SK-N-SH (cell line): ENCODE measurements around the gene PPM1N. TPM values are rescaled to one million over a fixed set of nuclear protein-coding genes. Genes with fewer than 3 reads are reported as not detected.

Experiments used
- CTCF ChIA-PET: fragments of 300-600, 350-600 bp; formaldehyde crosslinking; extraction: SDS; loops from one replicate; lab custom pipeline; 2021; lab: Yijun Ruan, JAX
- POLR2A ChIA-PET: fragments of 350-600 bp; sonication (Branson Sonifier 250); formaldehyde crosslinking; extraction: SDS; loops from one replicate; lab custom pipeline; 2020; ENCODE audit warnings: antibody characterized with exemption, inconsistent platforms; lab: Yijun Ruan, JAX
- DNase-seq: peaks from one replicate; pipeline ENCODE4 v3.0.0; 2012
- H2AFZ ChIP-seq: fragments of 200-600 bp; sonication (generic); 2 replicates; pipeline ENCODE4 v1.8.1; 2016; ENCODE audit warnings: antibody characterized with exemption, mild to moderate bottlenecking, low read depth
- H3F3A ChIP-seq: fragments of 200-600 bp; sonication (generic); replicated peaks from 2 replicates; pipeline ENCODE3; 2016; ENCODE audit warnings: antibody characterized with exemption, mild to moderate bottlenecking; ENCODE audit not compliant: insufficient read depth
- H3K27ac ChIP-seq, 2 experiments: fragments of 200-500 bp in 1 of 2; fragments of 200-600 bp in 1 of 2; sonication (Bioruptor generic) in 1 of 2; sonication (generic), shearing (Covaris generic) in 1 of 2; 2 replicates each; pipeline versions ENCODE4 v1.5.1 to v1.6.1; 2014 to 2016; ENCODE audit warnings: low read depth in 2 of 2, inconsistent platforms in 1 of 2, low read length in 1 of 2, mild to moderate bottlenecking in 1 of 2, mixed read lengths in 1 of 2
- H3K27me3 ChIP-seq: fragments of 200-600 bp; sonication (generic), shearing (Covaris generic); 2 replicates; pipeline ENCODE4 v1.6.1; 2016; ENCODE audit warnings: mixed run types; ENCODE audit not compliant: insufficient read depth
- H3K36me3 ChIP-seq, 2 experiments: fragments of 200-500 bp in 1 of 2; fragments of 200-600 bp in 1 of 2; sonication (Bioruptor generic) in 1 of 2; sonication (generic) in 1 of 2; replicated peaks in 1 of 2; 2 replicates each; pipeline versions ENCODE3 to v1.5.1; 2014 to 2016; ENCODE audit warnings: low read length in 1 of 2, mild to moderate bottlenecking in 1 of 2; ENCODE audit not compliant: insufficient read depth in 2 of 2, control insufficient read depth in 1 of 2
- H3K4me1 ChIP-seq, 2 experiments: fragments of 200-500 bp in 1 of 2; fragments of 200-600 bp in 1 of 2; sonication (Bioruptor generic) in 1 of 2; sonication (generic), shearing (Covaris generic) in 1 of 2; 2 replicates each; pipeline versions ENCODE4 v1.5.1 to v1.6.1; 2014 to 2016; ENCODE audit warnings: low read depth in 1 of 2, low read length in 1 of 2, mixed run types in 1 of 2; ENCODE audit not compliant: insufficient read depth in 2 of 2, control insufficient read depth in 1 of 2
- H3K4me2 ChIP-seq: fragments of 200-600 bp; sonication (generic), shearing (Covaris generic); 2 replicates; pipeline ENCODE4 v1.6.1; 2017; ENCODE audit warnings: mixed run types
- H3K4me3 ChIP-seq, 2 experiments: fragments of 200-500 bp in 1 of 2; fragments of 200-600 bp in 1 of 2; sonication (Bioruptor generic) in 1 of 2; sonication (generic), shearing (Covaris generic) in 1 of 2; 2 replicates each; pipeline versions ENCODE4 v1.5.1 to v1.8.1; 2014 to 2016; ENCODE audit warnings: low read depth in 2 of 2, inconsistent platforms in 1 of 2, low read length in 1 of 2, mild to moderate bottlenecking in 1 of 2, mixed read lengths in 1 of 2, moderate library complexity in 1 of 2
- H3K79me2 ChIP-seq: fragments of 200-600 bp; sonication (generic); 2 replicates; pipeline ENCODE4 v1.8.1; 2017; ENCODE audit warnings: mild to moderate bottlenecking; ENCODE audit not compliant: insufficient read depth
- H3K9ac ChIP-seq: fragments of 200-600 bp; sonication (generic); 2 replicates; pipeline ENCODE4 v1.6.1; 2017; ENCODE audit warnings: mixed run types
- H3K9me2 ChIP-seq: fragments of 200-600 bp; sonication (generic); 2 replicates; pipeline ENCODE4 v1.6.1; 2017; ENCODE audit warnings: mixed run types
- H3K9me3 ChIP-seq: fragments of 200-600 bp; sonication (generic); 2 replicates; pipeline ENCODE4 v1.6.1; 2017; ENCODE audit warnings: mixed run types, mild to moderate bottlenecking, moderate library complexity
- H4K20me1 ChIP-seq: fragments of 200-600 bp; sonication (generic); 2 replicates; pipeline ENCODE4 v1.6.1; 2017; ENCODE audit warnings: mild to moderate bottlenecking, mixed run types; ENCODE audit not compliant: insufficient read depth
- CHD2 ChIP-seq: fragments of 150-350 bp; IDR thresholded peaks from 2 replicates; pipeline ENCODE4 v1.6.1; 2018; ENCODE audit warnings: low read length; ENCODE audit not compliant: partially characterized antibody
- ELF1 ChIP-seq: IDR thresholded peaks from 2 replicates; pipeline ENCODE4 v1.4.0; 2012
- FOSL2 ChIP-seq: IDR thresholded peaks from 2 replicates; pipeline ENCODE4 v1.4.0; 2012; ENCODE audit warnings: low read depth, mild to moderate bottlenecking, moderate library complexity, borderline replicate concordance
- MEF2A ChIP-seq: IDR thresholded peaks from 2 replicates; pipeline ENCODE4 v1.4.0; 2012; ENCODE audit warnings: low read depth, borderline replicate concordance
- POLR2AphosphoS5 ChIP-seq: IDR thresholded peaks from 2 replicates; pipeline ENCODE4 v1.6.1; 2012; ENCODE audit warnings: low read depth, low read length
- TCF12 ChIP-seq: IDR thresholded peaks from 2 replicates; pipeline ENCODE4 v1.4.0; 2012
- YY1 ChIP-seq: IDR thresholded peaks from 2 replicates; pipeline ENCODE4 v1.4.0; 2012; ENCODE audit warnings: low read depth, mild to moderate bottlenecking
- WGBS: methylation state at CpG from one replicate; pipeline ENCODE4 v1.1.6; 2017; ENCODE audit warnings: low lambda C conversion rate; 5-methylcytosine and 5-hydroxymethylcytosine counted together
- polyA plus RNA-seq, 3 experiments: library from polyadenylated mRNA; depleted of rRNA; stranded (reverse); fragments of >200 nt; gene quantifications; 2 replicates each; pipeline ENCODE4 v1.2.3, GENCODE V29; 2012
- TF ChIP-seq, protein P1 (sequence below): fragments of 150-350 bp; IDR thresholded peaks from 2 replicates; pipeline ENCODE4 v1.6.1; 2017; ENCODE audit warnings: antibody characterized with exemption, low read length, low read depth, borderline replicate concordance
- TF ChIP-seq, protein P2 (sequence below): fragments of 200-600 bp; sonication (generic); IDR thresholded peaks from 2 replicates; pipeline ENCODE4 v1.6.1; 2017; ENCODE audit warnings: antibody characterized with exemption, mild to moderate bottlenecking, moderate library complexity
- TF ChIP-seq, protein P3 (sequence below): IDR thresholded peaks from 2 replicates; pipeline ENCODE4 v1.4.0; 2012; ENCODE audit warnings: low read depth, borderline replicate concordance

Gene PPM1N
- polyA plus RNA-seq, 1 of the 3 experiments (the other 2 are of a cell fraction), result 10.3 TPM

DNA sequence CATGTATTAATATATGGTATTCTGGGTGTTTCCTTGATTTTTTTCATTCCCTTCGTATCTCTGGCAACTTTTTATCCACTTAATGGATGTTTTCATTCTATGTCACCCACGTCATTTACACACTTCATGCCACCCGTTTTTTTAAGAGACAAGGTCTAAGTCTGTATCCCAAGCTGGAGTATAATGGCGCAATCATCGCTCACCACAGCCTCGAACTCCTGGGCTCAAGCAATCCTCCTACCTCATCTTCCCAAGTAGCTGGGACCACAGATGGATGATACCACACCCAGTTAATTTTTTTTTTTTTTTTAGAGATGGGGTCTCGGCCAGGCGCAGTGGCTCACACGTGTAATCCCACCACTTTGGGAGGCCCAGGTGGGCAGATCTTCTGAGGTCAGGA lies 5.7 kb downstream of the PPM1N start:
- H2AFZ ChIP-seq, result no peak overlapping the region
- H4K20me1 ChIP-seq, result no peaks in the 10 kb centered on the region
- H3K27ac ChIP-seq, result no peak overlapping the region
- peaks cover 19% of the 10 kb centered on the region for H3K79me2 ChIP-seq
- POLR2A ChIA-PET, result interaction anchor here (0.6 kb wide), 1 partner anchor 211 kb away, joined by 3 read pairs; no protein-coding TSS in a partner anchor
- H3F3A ChIP-seq, result peaks cover 20% of the 10 kb centered on the region
- H3K9me3 ChIP-seq, result no peaks in the 10 kb centered on the region
- H3K9ac ChIP-seq, result no peak overlapping the region
- no peaks in the 10 kb centered on the region for H3K9me2 ChIP-seq
- no peak for DNase-seq
- no peak overlapping the region for H3K4me3 ChIP-seq
- H3K36me3 ChIP-seq, result no peaks in the 10 kb centered on the region
- CTCF ChIA-PET, result interaction anchor here (2.6 kb wide), 1 partner anchor 8 kb away, joined by 15 read pairs; the partner anchor contains the start of gene RTN2
- TF ChIP-seq YY1, result no peak
- TF ChIP-seq CHD2, result no peak
- TF ChIP-seq POLR2AphosphoS5, result no peak
- TF ChIP-seq ELF1, result no peak
- TF ChIP-seq, protein P1, sequence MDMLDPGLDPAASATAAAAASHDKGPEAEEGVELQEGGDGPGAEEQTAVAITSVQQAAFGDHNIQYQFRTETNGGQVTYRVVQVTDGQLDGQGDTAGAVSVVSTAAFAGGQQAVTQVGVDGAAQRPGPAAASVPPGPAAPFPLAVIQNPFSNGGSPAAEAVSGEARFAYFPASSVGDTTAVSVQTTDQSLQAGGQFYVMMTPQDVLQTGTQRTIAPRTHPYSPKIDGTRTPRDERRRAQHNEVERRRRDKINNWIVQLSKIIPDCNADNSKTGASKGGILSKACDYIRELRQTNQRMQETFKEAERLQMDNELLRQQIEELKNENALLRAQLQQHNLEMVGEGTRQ, result no peak
- TF ChIP-seq, protein P2, sequence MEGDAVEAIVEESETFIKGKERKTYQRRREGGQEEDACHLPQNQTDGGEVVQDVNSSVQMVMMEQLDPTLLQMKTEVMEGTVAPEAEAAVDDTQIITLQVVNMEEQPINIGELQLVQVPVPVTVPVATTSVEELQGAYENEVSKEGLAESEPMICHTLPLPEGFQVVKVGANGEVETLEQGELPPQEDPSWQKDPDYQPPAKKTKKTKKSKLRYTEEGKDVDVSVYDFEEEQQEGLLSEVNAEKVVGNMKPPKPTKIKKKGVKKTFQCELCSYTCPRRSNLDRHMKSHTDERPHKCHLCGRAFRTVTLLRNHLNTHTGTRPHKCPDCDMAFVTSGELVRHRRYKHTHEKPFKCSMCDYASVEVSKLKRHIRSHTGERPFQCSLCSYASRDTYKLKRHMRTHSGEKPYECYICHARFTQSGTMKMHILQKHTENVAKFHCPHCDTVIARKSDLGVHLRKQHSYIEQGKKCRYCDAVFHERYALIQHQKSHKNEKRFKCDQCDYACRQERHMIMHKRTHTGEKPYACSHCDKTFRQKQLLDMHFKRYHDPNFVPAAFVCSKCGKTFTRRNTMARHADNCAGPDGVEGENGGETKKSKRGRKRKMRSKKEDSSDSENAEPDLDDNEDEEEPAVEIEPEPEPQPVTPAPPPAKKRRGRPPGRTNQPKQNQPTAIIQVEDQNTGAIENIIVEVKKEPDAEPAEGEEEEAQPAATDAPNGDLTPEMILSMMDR, result no peak
- TF ChIP-seq, protein P3, sequence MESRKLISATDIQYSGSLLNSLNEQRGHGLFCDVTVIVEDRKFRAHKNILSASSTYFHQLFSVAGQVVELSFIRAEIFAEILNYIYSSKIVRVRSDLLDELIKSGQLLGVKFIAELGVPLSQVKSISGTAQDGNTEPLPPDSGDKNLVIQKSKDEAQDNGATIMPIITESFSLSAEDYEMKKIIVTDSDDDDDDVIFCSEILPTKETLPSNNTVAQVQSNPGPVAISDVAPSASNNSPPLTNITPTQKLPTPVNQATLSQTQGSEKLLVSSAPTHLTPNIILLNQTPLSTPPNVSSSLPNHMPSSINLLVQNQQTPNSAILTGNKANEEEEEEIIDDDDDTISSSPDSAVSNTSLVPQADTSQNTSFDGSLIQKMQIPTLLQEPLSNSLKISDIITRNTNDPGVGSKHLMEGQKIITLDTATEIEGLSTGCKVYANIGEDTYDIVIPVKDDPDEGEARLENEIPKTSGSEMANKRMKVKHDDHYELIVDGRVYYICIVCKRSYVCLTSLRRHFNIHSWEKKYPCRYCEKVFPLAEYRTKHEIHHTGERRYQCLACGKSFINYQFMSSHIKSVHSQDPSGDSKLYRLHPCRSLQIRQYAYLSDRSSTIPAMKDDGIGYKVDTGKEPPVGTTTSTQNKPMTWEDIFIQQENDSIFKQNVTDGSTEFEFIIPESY, result no peak
- TF ChIP-seq TCF12, result no peak
- TF ChIP-seq MEF2A, result no peak
- no peaks in the 10 kb centered on the region for H3K27me3 ChIP-seq
- H3K4me1 ChIP-seq, result peaks cover 6 to 10% of the 10 kb centered on the region in 2 experiments; a peak in 1 of 4 replicates
- no peak overlapping the region for H3K4me2 ChIP-seq
- WGBS, result 89% methylated on average over 9 of the region's 9 CpGs

DNA sequence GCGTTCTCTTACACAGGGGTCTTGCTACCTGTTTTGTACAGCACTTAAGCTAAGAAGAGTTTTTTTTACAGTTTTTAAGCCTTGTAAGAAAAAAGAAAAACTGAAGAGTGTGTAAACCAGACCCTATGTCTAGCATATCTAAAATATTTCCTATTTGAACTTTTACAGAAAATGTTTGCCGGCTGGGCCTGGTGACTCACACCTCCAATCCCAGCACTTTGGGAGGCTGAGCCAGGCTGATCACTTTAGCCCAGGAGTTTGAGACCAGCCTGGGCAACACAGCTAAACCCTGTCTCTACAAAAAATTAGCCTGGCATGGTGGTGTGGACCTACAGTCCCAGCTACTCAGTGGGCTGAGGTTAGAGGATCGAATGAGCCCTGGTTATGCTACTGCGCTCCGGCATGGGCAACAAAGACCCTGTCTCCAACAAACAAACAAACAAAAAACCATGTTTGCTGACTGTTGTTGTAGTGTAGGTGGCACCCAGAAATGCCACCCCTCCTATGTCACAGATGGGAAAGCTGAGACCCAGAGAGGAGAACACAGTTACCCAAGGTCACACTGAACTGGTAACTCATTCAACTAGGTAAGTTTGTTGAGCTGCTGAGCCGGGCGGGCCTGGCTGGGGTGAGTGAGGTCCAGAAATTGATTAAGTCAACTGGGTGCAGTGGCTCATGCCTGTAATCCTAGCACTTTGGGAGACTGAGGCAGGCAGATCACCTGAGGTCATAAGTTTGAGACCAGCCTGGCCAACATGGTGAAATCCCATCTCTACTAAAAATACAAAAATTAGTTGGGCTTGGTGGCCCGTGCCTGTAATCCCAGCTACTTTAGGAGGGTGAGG lies 7.1 kb downstream of the PPM1N start:
- H4K20me1 ChIP-seq, result peaks cover 2% of the 10 kb centered on the region; the same call in 1 of the 2 replicates
- H2AFZ ChIP-seq, result no peak overlapping the region
- DNase-seq, result no peak
- peaks cover 6 to 12% of the 10 kb centered on the region in 2 experiments; a peak in 2 of 4 replicates for H3K4me1 ChIP-seq
- no peaks in the 10 kb centered on the region for H3K9me2 ChIP-seq
- H3K27me3 ChIP-seq, result no peaks in the 10 kb centered on the region
- POLR2A ChIA-PET, result no interaction called here
- H3K9me3 ChIP-seq, result no peaks in the 10 kb centered on the region
- peak overlapping the region in 1 of 2 experiments; percentile 88; a peak in 2 of 4 replicates for H3K27ac ChIP-seq
- 83% methylated on average over 8 of the region's 8 CpGs for WGBS
- no peak overlapping the region for H3K4me3 ChIP-seq
- H3K9ac ChIP-seq, result no peak overlapping the region
- peak; percentile 51 for TF ChIP-seq FOSL2
- no peak for TF ChIP-seq MEF2A
- H3F3A ChIP-seq, result peaks cover 22% of the 10 kb centered on the region
- H3K4me2 ChIP-seq, result peak overlapping the region; percentile 100
- H3K36me3 ChIP-seq, result peaks cover 0 to 3% of the 10 kb centered on the region in 2 experiments
- CTCF ChIA-PET, result interaction anchor here (1.3 to 2.6 kb wide), 5 partner anchors 9 to 53 kb away, joined by 4 to 18 read pairs (median 10); partner anchors contain the start of gene RTN2
- H3K79me2 ChIP-seq, result peaks cover 34% of the 10 kb centered on the region
